Retinal pigment epithelial cell (primary cell): ENCODE data around the gene LIMCH1.

Experiments
- DNase-seq: peaks from one replicate; pipeline ENCODE4 v3.0.0-alpha.2; 2010; ENCODE audit warnings: low read depth
- H3K4me3 ChIP-seq: 2 replicates; pipeline ENCODE4 v1.5.1; 2011; ENCODE audit warnings: mild to moderate bottlenecking, low read length, control low read depth, moderate library complexity
- TF ChIP-seq, protein P1 (sequence below): conservative IDR thresholded peaks from 2 replicates; pipeline ENCODE4 v1.5.1; 2011; ENCODE audit warnings: low read depth, low read length, control low read depth, inconsistent platforms

LIMCH1 gene

DNA sequence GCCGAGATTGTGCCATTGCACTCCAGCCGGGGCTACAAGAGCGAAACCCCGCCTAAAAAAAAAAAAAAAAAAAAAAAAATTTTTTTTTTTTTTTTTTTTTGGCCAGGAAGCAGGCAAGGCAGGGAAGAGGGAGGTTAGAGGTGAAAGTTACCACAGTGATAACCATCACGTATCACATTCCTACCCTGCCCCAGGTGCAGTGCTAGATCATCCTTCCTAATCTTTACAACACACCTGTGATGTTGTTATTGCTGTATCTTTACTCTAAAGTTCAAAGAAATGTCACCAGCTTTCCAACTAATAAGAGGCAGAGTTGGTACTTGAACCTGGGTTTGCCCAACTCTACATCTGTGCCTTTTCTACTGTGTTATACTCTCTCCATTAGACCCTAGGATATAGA, 7.2 kb upstream of the LIMCH1 start:
- TF ChIP-seq, protein P1, sequence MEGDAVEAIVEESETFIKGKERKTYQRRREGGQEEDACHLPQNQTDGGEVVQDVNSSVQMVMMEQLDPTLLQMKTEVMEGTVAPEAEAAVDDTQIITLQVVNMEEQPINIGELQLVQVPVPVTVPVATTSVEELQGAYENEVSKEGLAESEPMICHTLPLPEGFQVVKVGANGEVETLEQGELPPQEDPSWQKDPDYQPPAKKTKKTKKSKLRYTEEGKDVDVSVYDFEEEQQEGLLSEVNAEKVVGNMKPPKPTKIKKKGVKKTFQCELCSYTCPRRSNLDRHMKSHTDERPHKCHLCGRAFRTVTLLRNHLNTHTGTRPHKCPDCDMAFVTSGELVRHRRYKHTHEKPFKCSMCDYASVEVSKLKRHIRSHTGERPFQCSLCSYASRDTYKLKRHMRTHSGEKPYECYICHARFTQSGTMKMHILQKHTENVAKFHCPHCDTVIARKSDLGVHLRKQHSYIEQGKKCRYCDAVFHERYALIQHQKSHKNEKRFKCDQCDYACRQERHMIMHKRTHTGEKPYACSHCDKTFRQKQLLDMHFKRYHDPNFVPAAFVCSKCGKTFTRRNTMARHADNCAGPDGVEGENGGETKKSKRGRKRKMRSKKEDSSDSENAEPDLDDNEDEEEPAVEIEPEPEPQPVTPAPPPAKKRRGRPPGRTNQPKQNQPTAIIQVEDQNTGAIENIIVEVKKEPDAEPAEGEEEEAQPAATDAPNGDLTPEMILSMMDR = no peak
- no peak for DNase-seq
- H3K4me3 ChIP-seq = no peak overlapping the region

DNA sequence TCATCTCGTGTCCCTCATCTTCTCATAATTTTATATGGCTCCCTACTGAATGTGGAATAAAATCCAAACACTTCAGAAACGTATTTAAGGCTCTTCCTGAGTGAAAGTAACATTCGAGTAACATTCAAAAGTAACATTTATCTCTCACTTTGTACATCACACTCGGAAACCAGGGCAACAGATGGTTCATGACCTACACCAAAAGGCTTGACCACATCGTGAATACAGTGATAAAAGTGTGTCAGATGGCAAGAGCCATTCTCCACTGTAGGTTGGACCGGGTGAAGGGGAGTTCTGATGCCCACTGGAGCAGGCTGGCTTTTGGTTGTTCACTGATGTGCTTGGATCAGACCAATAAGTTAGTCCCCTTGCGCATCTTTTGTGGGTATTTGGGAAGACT, 5.6 kb upstream of the LIMCH1 start:
- TF ChIP-seq, protein P1 = no peak
- no peak for DNase-seq
- H3K4me3 ChIP-seq = no peak overlapping the region

DNA sequence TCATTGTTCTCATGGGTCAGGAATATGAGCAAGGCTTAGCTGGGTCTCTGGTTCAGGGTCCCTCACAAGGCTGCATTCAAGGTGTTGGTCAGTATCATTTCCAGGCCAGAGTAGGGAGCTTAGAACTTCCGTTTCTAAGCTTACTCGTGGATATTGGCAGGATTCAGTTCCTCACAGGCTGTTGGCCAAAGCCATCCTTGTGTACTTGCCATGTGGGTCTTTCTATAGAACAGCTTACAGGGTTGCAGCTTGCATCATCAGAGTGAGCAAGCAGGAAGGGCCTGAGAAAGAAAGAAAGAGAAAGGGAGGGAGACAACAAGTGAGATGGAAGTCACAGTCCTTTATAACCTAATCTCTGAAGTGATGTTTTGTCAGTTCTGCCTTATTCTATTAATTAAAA, 5.1 kb upstream of the LIMCH1 start:
- H3K4me3 ChIP-seq = no peak overlapping the region
- TF ChIP-seq, protein P1 = no peak
- no peak for DNase-seq

DNA sequence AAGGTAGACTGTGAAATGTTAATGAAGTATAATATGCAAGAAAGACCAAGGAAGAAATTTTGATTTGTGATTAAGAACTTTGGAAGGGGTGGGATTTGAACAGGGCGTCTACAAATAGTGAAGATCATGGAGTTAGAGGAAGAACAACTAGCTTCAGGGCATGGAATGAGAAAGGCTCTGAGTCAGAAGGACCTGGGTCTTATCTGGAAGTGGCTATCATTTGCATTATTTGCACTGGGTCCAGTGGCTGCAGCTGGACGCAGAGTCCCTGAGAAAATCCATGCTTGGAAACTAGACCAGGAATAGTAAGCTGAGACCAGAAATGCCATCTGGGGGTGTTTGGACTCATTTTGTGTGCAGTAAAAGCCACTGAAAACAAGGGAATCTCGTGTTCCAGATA, 4.3 kb upstream of the LIMCH1 start:
- DNase-seq = no peak
- H3K4me3 ChIP-seq = no peak overlapping the region
- TF ChIP-seq, protein P1 = no peak

DNA sequence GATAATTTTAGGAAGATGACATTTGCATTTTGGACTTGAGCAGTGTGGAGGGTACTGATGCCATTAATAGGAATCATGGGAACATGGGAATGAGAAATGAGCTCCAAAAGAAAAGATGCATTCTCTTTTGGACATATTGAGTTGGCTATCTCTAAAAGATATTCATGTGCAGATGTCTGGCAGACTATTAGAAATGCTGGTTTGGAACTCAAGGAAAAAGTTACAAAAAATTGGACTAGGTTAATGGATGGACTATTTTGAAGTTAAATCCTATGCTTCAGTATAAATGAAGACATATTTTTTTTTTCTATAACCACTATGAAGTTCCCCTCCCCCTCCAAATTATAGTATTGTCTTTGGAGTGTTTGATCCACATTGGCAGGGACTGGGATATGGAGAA, 3.6 kb upstream of the LIMCH1 start:
- H3K4me3 ChIP-seq = no peak overlapping the region
- no peak for DNase-seq
- TF ChIP-seq, protein P1 = no peak

DNA sequence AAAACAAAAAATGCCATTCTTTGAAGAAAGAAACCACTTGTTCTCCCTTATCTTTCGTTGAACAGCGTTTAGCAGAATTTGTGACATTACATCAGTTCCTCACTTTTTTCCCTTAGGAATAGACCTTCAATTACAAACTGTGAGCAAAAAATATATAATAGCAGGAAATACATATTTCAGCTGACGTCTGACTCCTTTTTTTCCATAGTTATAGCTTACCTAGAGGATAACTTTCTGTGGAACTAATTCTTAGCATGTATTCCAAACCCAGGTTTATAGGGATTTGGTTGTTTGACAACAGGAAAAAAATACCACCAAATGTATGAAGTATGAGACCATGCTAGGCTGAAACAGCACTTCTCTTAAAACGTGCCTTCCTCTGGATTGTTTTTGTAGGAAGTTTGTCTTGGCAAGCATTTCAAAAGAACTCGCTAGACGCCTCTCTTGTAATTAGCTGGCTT, 2.0 kb upstream of the LIMCH1 start:
- H3K4me3 ChIP-seq = no peak overlapping the region
- DNase-seq = no peak

DNA sequence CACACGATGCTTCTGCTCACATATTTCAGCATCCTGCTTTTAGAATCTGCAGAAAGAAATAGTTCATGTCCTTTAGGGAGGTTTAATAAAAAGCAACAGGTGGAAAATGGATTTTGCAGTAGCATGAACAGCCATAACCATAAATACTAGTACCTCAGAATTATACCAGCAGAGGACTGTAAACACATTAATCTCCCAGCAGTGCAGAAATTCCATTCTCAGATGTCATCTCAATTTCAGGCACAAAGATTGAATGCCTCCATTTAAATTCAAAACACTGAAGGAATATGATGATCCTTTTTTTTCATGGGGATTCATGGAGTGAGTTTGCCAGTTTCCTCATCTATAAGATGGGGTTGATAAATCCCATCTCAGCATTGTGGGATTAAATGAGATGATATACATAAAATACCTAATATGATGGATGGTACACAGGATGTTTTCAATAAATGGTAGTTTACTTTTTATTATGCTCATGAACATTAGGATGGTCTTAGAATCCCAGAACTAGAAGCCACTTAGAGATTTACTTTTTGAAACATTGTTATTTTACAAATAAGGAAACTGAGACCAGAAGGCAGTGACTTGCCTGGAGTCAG, 566 bp upstream of the LIMCH1 start:
- no peak for DNase-seq
- TF ChIP-seq, protein P1 = no peak
- H3K4me3 ChIP-seq = no peak overlapping the region

More for the DNA sequence above, 2.0 kb upstream of the LIMCH1 start:
- TF ChIP-seq, protein P1 = no peak
